ENCODE results near the gene TNPO3.
"Not testable (repeated sequence)": the region's sequence is repeated elsewhere in the genome, so short reads cannot be mapped to it uniquely, and the experiment has no call there.

TNPO3 gene

GRCh38 chr7:128944487-128945236 is 110.2 kb downstream of the TNPO3 start:
- no peak overlapping the region for H3K4me3 ChIP-seq (ENCODE audit: low read depth, low read length)
- no peak for DNase-seq (ENCODE audit: low read depth)
- no peak for TF ChIP-seq CTCF (IDR thresholded peaks at IDR 0.05; ENCODE audit: control insufficient read depth, extremely low read depth, insufficient read depth)

- DNase-seq (ENCODE audit: low read depth); H3K4me3 ChIP-seq (ENCODE audit: low read depth, low read length): not testable (repeated sequence)
Observed at GRCh38 chr7:128943251-128943650, 111.7 kb downstream of the TNPO3 start.

- no peak for DNase-seq (ENCODE audit: low read depth)
- no peak overlapping the region for H3K4me3 ChIP-seq (ENCODE audit: low read depth, low read length)
- TF ChIP-seq CTCF (IDR thresholded peaks at IDR 0.05; ENCODE audit: control insufficient read depth, extremely low read depth, insufficient read depth), result no peak
Observed at GRCh38 chr7:128941946-128942526, 112.9 kb downstream of the TNPO3 start.

- DNase-seq (ENCODE audit: low read depth), result no peak
- no peak for TF ChIP-seq CTCF (IDR thresholded peaks at IDR 0.05; ENCODE audit: control insufficient read depth, extremely low read depth, insufficient read depth)
- no peak overlapping the region for H3K4me3 ChIP-seq (ENCODE audit: low read depth, low read length)
Observed at GRCh38 chr7:128941323-128941890, 113.5 kb downstream of the TNPO3 start.

- TF ChIP-seq CTCF (IDR thresholded peaks at IDR 0.05; ENCODE audit: control insufficient read depth, extremely low read depth, insufficient read depth), result no peak
- no peak overlapping the region for H3K4me3 ChIP-seq (ENCODE audit: low read depth, low read length)
- DNase-seq (ENCODE audit: low read depth), result no peak
Observed at GRCh38 chr7:128940494-128941322, 114.2 kb downstream of the TNPO3 start.

GRCh38 chr7:128939861-128940410 is 115.0 kb downstream of the TNPO3 start:
- TF ChIP-seq CTCF (IDR thresholded peaks at IDR 0.05; ENCODE audit: control insufficient read depth, extremely low read depth, insufficient read depth), result no peak
- DNase-seq (ENCODE audit: low read depth), result no peak
- no peak overlapping the region for H3K4me3 ChIP-seq (ENCODE audit: low read depth, low read length)
